ENCODE results near the gene LRP6.
A peak's percentile ranks its signal among the peaks of the same experiment; 100 is the strongest.

The LRP6 gene

GRCh38 chr12:12171991-12172511, 94.8 kb downstream of the LRP6 start:
- no peaks in the 10 kb centered on the region for H3K27me3 ChIP-seq (ENCODE audit: insufficient read depth, low read length)

GRCh38 chr12:12167847-12168246, 99.0 kb downstream of the LRP6 start:
- DNase-seq: no peak
- no peaks in the 10 kb centered on the region for H3K4me1 ChIP-seq (ENCODE audit: control insufficient read depth in 1 of 2, insufficient read depth in 2 of 2, low read length in 2 of 2)
- no peaks in the 10 kb centered on the region for H3K27me3 ChIP-seq (ENCODE audit: insufficient read depth, low read length)
- no peak overlapping the region for H2AFZ ChIP-seq (ENCODE audit: insufficient read depth, low read length, poor library complexity)
- no peaks in the 10 kb centered on the region for H3K79me1 ChIP-seq (ENCODE audit: low read length)
- H4K91ac ChIP-seq (ENCODE audit: low read depth, low read length): no peak overlapping the region
- H3K14ac ChIP-seq (ENCODE audit: low read length): no peak overlapping the region
- H3K79me2 ChIP-seq (ENCODE audit: control insufficient read depth, insufficient read depth, low read length, poor library complexity): no peaks in the 10 kb centered on the region
- no CpG with 5 or more reads among the region's 1 CpG for WGBS (ENCODE audit: extremely low coverage, insufficient coverage, insufficient read length)
- no peak overlapping the region for H3K18ac ChIP-seq (ENCODE audit: low read length)
- H3K9me3 ChIP-seq (ENCODE audit: insufficient read depth, low read depth, low read length): no peaks in the 10 kb centered on the region
- no peak overlapping the region for H3K27ac ChIP-seq (ENCODE audit: low read depth, low read length)
- no peak overlapping the region for H2BK5ac ChIP-seq (ENCODE audit: low read depth, low read length, poor library complexity)
- no peak overlapping the region for H3K4ac ChIP-seq (ENCODE audit: low read depth, low read length)
- H3K4me2 ChIP-seq (ENCODE audit: low read length): no peak overlapping the region
- H2AK5ac ChIP-seq (ENCODE audit: low read length): no peak overlapping the region
- H3K36me3 ChIP-seq (ENCODE audit: control insufficient read depth in 1 of 2, insufficient read depth in 2 of 2, low read length in 2 of 2): peaks cover 0 to 4% of the 10 kb centered on the region in 2 experiments
- H3K4me3 ChIP-seq (ENCODE audit: low read depth, low read length): no peak overlapping the region
- no peak overlapping the region for H2BK12ac ChIP-seq (ENCODE audit: low read length)
- H4K12ac ChIP-seq (ENCODE audit: low read depth, low read length): no peak overlapping the region
- no peak overlapping the region for H2BK120ac ChIP-seq (ENCODE audit: insufficient read depth, low read length, poor library complexity)
- H3K23ac ChIP-seq (ENCODE audit: low read length): no peak overlapping the region
- H4K8ac ChIP-seq (ENCODE audit: low read depth, low read length): no peak overlapping the region
- H3K9ac ChIP-seq (ENCODE audit: low read length): no peak overlapping the region

More at GRCh38 chr12:12171991-12172511, 94.8 kb downstream of the LRP6 start:
- Histone ChIP-seq H4K91ac (ENCODE audit: low read depth, low read length) (no peak overlapping the region), H3K4me2 (ENCODE audit: low read length) (no peak overlapping the region), H3K23ac (ENCODE audit: low read length) (no peak overlapping the region), H2BK5ac (ENCODE audit: low read depth, low read length, poor library complexity) (no peak overlapping the region), H2BK12ac (ENCODE audit: low read length) (no peak overlapping the region), H2BK120ac (ENCODE audit: insufficient read depth, low read length, poor library complexity) (no peak overlapping the region), H3K14ac (ENCODE audit: low read length) (no peak overlapping the region), H3K18ac (ENCODE audit: low read length) (no peak overlapping the region), H3K9ac (ENCODE audit: low read length) (no peak overlapping the region), H3K36me3 (ENCODE audit: control insufficient read depth in 1 of 2, insufficient read depth in 2 of 2, low read length in 2 of 2) (peaks cover 0 to 3% of the 10 kb centered on the region in 2 experiments), H3K27ac (ENCODE audit: low read depth, low read length) (no peak overlapping the region), H2AK5ac (ENCODE audit: low read length) (no peak overlapping the region), H3K4me1 (ENCODE audit: control insufficient read depth in 1 of 2, insufficient read depth in 2 of 2, low read length in 2 of 2) (no peaks in the 10 kb centered on the region), H3K79me1 (ENCODE audit: low read length) (no peaks in the 10 kb centered on the region), H3K9me3 (ENCODE audit: insufficient read depth, low read depth, low read length) (no peaks in the 10 kb centered on the region), H3K4me3 (ENCODE audit: low read depth, low read length) (no peak overlapping the region), H4K8ac (ENCODE audit: low read depth, low read length) (no peak overlapping the region), H4K12ac (ENCODE audit: low read depth, low read length) (no peak overlapping the region), H3K79me2 (ENCODE audit: control insufficient read depth, insufficient read depth, low read length, poor library complexity) (no peaks in the 10 kb centered on the region), H3K4ac (ENCODE audit: low read depth, low read length) (no peak overlapping the region), H2AFZ (ENCODE audit: insufficient read depth, low read length, poor library complexity) (no peak overlapping the region)
- no CpG with 5 or more reads among the region's 1 CpG for WGBS (ENCODE audit: extremely low coverage, insufficient coverage, insufficient read length)
- peak; percentile 11 to 63 for DNase-seq

GRCh38 chr12:12166751-12167150, 100.1 kb downstream of the LRP6 start:
- Histone ChIP-seq H3K9ac (ENCODE audit: low read length) (no peak overlapping the region), H3K14ac (ENCODE audit: low read length) (no peak overlapping the region), H3K4me1 (ENCODE audit: control insufficient read depth in 1 of 2, insufficient read depth in 2 of 2, low read length in 2 of 2) (no peaks in the 10 kb centered on the region), H3K23ac (ENCODE audit: low read length) (no peak overlapping the region), H3K4me3 (ENCODE audit: low read depth, low read length) (no peak overlapping the region), H3K36me3 (ENCODE audit: control insufficient read depth in 1 of 2, insufficient read depth in 2 of 2, low read length in 2 of 2) (peaks cover 3 to 6% of the 10 kb centered on the region in 2 experiments), H4K8ac (ENCODE audit: low read depth, low read length) (no peak overlapping the region), H3K27me3 (ENCODE audit: insufficient read depth, low read length) (no peaks in the 10 kb centered on the region), H3K9me3 (ENCODE audit: insufficient read depth, low read depth, low read length) (no peaks in the 10 kb centered on the region), H2AK5ac (ENCODE audit: low read length) (no peak overlapping the region), H2BK5ac (ENCODE audit: low read depth, low read length, poor library complexity) (no peak overlapping the region), H4K91ac (ENCODE audit: low read depth, low read length) (no peak overlapping the region), H3K79me2 (ENCODE audit: control insufficient read depth, insufficient read depth, low read length, poor library complexity) (no peaks in the 10 kb centered on the region), H3K18ac (ENCODE audit: low read length) (no peak overlapping the region), H2BK12ac (ENCODE audit: low read length) (no peak overlapping the region), H3K4me2 (ENCODE audit: low read length) (no peak overlapping the region), H3K27ac (ENCODE audit: low read depth, low read length) (no peak overlapping the region), H3K79me1 (ENCODE audit: low read length) (no peaks in the 10 kb centered on the region), H3K4ac (ENCODE audit: low read depth, low read length) (no peak overlapping the region), H4K12ac (ENCODE audit: low read depth, low read length) (no peak overlapping the region), H2AFZ (ENCODE audit: insufficient read depth, low read length, poor library complexity) (no peak overlapping the region), H2BK120ac (ENCODE audit: insufficient read depth, low read length, poor library complexity) (no peak overlapping the region)
- no peak for DNase-seq

GRCh38 chr12:12159988-12160387, 106.9 kb downstream of the LRP6 start:
- H3K9ac ChIP-seq (ENCODE audit: low read length): no peak overlapping the region
- peaks cover 7 to 11% of the 10 kb centered on the region in 2 experiments for H3K36me3 ChIP-seq (ENCODE audit: control insufficient read depth in 1 of 2, insufficient read depth in 2 of 2, low read length in 2 of 2)
- H2BK5ac ChIP-seq (ENCODE audit: low read depth, low read length, poor library complexity): no peak overlapping the region
- no peak overlapping the region for H3K23ac ChIP-seq (ENCODE audit: low read length)
- no peak overlapping the region for H4K8ac ChIP-seq (ENCODE audit: low read depth, low read length)
- H3K79me1 ChIP-seq (ENCODE audit: low read length): no peaks in the 10 kb centered on the region
- no peak overlapping the region for H3K4me3 ChIP-seq (ENCODE audit: low read depth, low read length)
- no CpG with 5 or more reads among the region's 1 CpG for WGBS (ENCODE audit: extremely low coverage, insufficient coverage, insufficient read length)
- no peak overlapping the region for H3K27ac ChIP-seq (ENCODE audit: low read depth, low read length)
- no peak overlapping the region for H4K91ac ChIP-seq (ENCODE audit: low read depth, low read length)
- no peaks in the 10 kb centered on the region for H3K27me3 ChIP-seq (ENCODE audit: insufficient read depth, low read length)
- H2BK12ac ChIP-seq (ENCODE audit: low read length): no peak overlapping the region
- H2BK120ac ChIP-seq (ENCODE audit: insufficient read depth, low read length, poor library complexity): no peak overlapping the region
- H3K4me2 ChIP-seq (ENCODE audit: low read length): no peak overlapping the region
- no peaks in the 10 kb centered on the region for H3K4me1 ChIP-seq (ENCODE audit: control insufficient read depth in 1 of 2, insufficient read depth in 2 of 2, low read length in 2 of 2)
- no peak for DNase-seq
- H2AK5ac ChIP-seq (ENCODE audit: low read length): no peak overlapping the region
- peaks cover 1% of the 10 kb centered on the region for H3K9me3 ChIP-seq (ENCODE audit: insufficient read depth, low read depth, low read length)
- H3K4ac ChIP-seq (ENCODE audit: low read depth, low read length): no peak overlapping the region
- H4K12ac ChIP-seq (ENCODE audit: low read depth, low read length): no peak overlapping the region
- no peak overlapping the region for H2AFZ ChIP-seq (ENCODE audit: insufficient read depth, low read length, poor library complexity)
- H3K14ac ChIP-seq (ENCODE audit: low read length): no peak overlapping the region
- no peaks in the 10 kb centered on the region for H3K79me2 ChIP-seq (ENCODE audit: control insufficient read depth, insufficient read depth, low read length, poor library complexity)
- no peak overlapping the region for H3K18ac ChIP-seq (ENCODE audit: low read length)
